Measurements from ENCODE around the gene RNF130. TPM values are rescaled to one million over a fixed set of nuclear protein-coding genes. Genes with fewer than 3 reads are reported as not detected.

The RNF130 gene
- total and polyA plus RNA-seq, 7 donors = 34.3 to 144 (median 64.1) TPM

DNA sequence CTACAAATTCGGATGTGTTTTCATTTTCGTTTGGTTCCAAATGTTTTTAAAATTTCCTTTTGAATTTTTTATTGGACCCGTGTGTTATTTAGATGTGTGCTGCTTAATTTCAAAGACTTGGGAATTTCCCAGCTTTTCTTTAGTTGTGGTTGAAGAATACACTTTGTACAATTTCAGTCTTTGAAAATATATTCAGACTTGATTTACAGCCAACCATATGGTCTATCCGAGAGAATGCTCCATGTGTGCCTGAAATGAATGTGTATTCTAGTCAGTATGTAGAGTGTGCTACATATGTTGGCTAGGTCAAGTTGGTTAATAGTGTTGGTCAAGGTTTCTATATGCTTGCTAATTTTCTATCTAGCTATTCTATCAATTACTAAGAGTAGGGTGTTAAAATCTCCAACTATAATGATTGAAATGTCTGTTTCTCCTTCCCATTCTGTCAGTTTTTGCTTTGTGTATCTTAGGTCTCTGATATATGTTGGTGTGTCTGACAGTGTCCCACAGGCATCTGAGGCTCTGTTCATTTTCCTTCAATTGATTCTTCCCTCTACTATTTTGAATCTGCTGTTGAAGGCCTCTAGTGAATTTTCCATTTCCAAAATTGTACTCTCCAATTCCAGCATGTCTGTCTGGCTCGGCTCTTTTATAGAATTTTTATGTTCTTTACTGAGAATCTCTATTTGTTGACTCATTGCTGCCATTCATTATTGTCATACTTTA lies 36.2 kb downstream of the RNF130 start:
- TF ChIP-seq EP300 (IDR thresholded peaks at IDR 0.05) = no peak
- Histone ChIP-seq H3K4me1 (no peaks in the 10 kb centered on the region), H3K9me3 (peaks cover 0 to 8% (median 2%) of the 10 kb centered on the region in 4 donors), H3K4me3 (no peak overlapping the region), H3K27me3 (no peaks in the 10 kb centered on the region), H3K27ac (no peak overlapping the region), H3K36me3 (peaks cover 0 to 40% (median 13%) of the 10 kb centered on the region in 4 donors)
- intact Hi-C loops (cut with DNase I) = no loop called here
- 93 to 95% methylated on average over 5 of the region's 5 CpGs for WGBS, 2 donors
- no peak for DNase-seq

DNA sequence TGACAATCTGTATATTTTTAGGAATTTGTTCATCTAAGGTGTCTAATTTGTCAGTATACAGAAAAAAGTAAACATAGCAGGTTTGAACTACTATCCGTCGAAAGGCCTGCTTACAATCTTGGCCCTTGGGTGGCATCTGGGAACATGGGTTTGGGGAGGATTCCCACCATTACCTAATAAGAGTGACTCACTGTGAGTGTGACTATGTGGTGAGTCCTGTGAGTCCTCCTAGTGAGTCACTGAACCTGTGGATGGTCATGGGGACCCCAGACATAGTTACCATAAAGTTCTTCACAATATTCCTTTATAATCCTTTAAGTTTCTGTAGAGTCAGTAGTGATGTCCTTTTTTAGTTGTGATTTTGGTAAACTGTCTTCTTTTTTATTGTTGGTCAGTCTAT lies 37.0 kb downstream of the RNF130 start:
- H3K36me3 ChIP-seq = peaks cover 0 to 35% (median 13%) of the 10 kb centered on the region in 4 donors

DNA sequence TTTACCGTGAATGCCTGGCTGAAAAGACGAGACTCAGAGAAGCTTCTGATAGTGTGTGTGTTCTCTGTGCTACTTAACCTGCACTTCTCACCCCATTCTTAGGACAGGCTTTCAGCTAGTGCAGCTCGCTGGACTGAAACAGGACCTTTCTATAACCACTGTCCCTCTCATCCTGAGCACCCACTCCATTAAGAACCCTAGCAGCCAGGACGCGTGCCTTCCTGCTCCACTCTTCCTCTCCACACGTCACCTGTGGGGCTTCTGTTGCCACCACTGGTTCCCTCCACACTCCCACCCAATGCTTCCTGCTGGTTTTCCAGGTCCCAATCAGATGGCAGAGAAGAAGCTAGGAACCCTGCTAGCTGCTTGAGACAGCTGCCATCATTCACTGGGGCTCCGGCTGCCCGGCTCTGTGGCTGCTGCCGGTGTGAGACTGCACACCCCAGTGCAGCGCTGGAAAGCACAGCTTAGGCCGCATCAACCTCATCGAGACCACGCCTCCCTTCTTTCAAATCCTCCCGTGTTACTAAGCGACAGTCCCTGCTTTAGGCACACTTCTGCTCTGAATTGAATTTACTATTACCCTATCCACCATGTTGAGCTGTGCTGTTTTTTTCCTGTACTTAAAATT lies 44.0 kb downstream of the RNF130 start:
- Histone ChIP-seq H3K4me1 (peaks cover 0 to 18% (median 8%) of the 10 kb centered on the region in 4 donors), H3K27me3 (no peaks in the 10 kb centered on the region), H3K4me3 (no peak overlapping the region), H3K9me3 (no peaks in the 10 kb centered on the region), H3K27ac (no peak overlapping the region), H3K36me3 (no peaks in the 10 kb centered on the region)
- intact Hi-C loops (cut with DNase I) = no loop called here
- DNase-seq = no peak
- 87 to 92% methylated on average over 15 of the region's 15 CpGs for WGBS, 2 donors
- TF ChIP-seq POLR2A (IDR thresholded peaks at IDR 0.05) (no peak), EP300 (IDR thresholded peaks at IDR 0.05) (no peak), POLR2AphosphoS5 (IDR thresholded peaks at IDR 0.05) (no peak)
- TF ChIP-seq, protein P1, sequence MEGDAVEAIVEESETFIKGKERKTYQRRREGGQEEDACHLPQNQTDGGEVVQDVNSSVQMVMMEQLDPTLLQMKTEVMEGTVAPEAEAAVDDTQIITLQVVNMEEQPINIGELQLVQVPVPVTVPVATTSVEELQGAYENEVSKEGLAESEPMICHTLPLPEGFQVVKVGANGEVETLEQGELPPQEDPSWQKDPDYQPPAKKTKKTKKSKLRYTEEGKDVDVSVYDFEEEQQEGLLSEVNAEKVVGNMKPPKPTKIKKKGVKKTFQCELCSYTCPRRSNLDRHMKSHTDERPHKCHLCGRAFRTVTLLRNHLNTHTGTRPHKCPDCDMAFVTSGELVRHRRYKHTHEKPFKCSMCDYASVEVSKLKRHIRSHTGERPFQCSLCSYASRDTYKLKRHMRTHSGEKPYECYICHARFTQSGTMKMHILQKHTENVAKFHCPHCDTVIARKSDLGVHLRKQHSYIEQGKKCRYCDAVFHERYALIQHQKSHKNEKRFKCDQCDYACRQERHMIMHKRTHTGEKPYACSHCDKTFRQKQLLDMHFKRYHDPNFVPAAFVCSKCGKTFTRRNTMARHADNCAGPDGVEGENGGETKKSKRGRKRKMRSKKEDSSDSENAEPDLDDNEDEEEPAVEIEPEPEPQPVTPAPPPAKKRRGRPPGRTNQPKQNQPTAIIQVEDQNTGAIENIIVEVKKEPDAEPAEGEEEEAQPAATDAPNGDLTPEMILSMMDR (IDR thresholded peaks at IDR 0.05) = no peak

More for the DNA sequence above, 37.0 kb downstream of the RNF130 start:
- no peak for DNase-seq
- TF ChIP-seq EP300 (IDR thresholded peaks at IDR 0.05) (no peak), POLR2A (IDR thresholded peaks at IDR 0.05) (no peak), POLR2AphosphoS5 (IDR thresholded peaks at IDR 0.05) (no peak)
- TF ChIP-seq, protein P1 (IDR thresholded peaks at IDR 0.05) = no peak
- Histone ChIP-seq H3K9me3 (peaks cover 0 to 8% (median 2%) of the 10 kb centered on the region in 4 donors), H3K27me3 (no peaks in the 10 kb centered on the region), H3K4me1 (no peaks in the 10 kb centered on the region), H3K27ac (no peak overlapping the region), H3K4me3 (no peak overlapping the region)
- intact Hi-C loops (cut with DNase I) = no loop called here
- WGBS, 2 donors = 97 to 99% methylated on average over 2 of the region's 2 CpGs

DNA sequence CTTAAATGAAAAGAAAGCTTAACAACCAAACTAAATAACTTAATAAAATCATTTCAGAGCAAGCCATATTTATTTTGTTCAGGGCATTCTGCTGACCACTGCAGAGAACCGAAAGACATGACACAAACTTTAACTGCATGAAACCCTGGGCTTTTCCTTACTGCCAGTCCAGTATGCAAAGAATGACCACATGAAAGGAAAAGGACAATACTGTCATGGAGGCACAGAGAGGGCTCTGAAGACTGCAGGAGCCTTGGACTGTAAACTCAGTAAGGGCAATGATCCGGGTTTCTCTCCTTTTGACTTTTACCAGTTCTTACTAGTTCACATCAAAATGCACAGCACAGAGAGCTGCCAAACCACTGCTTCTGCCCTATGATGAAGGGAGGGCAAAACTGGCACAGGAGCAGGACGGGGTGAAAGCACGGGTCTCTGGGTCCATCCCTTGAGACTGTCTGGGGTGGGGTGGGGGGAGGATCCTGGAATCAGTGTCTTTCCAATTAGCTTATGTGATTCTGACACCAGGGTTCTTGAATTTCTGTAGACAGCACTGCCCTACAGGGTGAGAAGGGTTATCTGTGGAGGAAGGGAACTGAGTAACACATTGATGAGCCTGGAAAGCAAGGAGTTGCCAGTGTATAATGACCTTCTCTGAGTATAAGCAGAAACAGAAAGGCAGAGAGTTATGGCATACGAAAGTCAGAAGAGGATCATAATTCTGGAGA lies 44.7 kb downstream of the RNF130 start:
- Histone ChIP-seq H3K27me3 (no peaks in the 10 kb centered on the region), H3K4me1 (peaks cover 0 to 18% (median 8%) of the 10 kb centered on the region in 4 donors), H3K4me3 (no peak overlapping the region), H3K27ac (no peak overlapping the region), H3K9me3 (no peaks in the 10 kb centered on the region), H3K36me3 (no peaks in the 10 kb centered on the region)
- DNase-seq = no peak
- intact Hi-C loops (cut with DNase I) = no loop called here
- WGBS, 2 donors = 70 to 76% methylated on average over 5 of the region's 5 CpGs
- TF ChIP-seq POLR2AphosphoS5 (IDR thresholded peaks at IDR 0.05) = no peak
- TF ChIP-seq, protein P1 (IDR thresholded peaks at IDR 0.05) = no peak
- TF ChIP-seq POLR2A (IDR thresholded peaks at IDR 0.05) = no peak
- no peak for TF ChIP-seq EP300 (IDR thresholded peaks at IDR 0.05)

DNA sequence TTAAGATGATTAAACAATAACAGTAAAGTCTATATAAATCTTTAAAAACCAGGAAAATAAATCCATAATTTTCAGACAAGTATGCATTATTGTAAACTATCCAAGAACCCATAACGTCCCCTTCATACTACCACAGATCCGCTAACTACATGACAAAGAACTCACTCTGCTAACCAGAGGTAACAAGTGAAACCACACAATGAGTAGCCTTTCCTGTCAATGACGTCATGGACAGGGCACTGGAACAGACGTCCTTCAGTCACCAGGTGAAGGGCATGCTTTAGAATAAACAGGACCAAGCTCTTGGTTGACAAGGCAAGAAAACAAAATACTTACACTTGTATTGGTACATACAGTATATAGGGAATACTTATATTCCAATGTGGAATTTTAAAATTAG lies 45.2 kb downstream of the RNF130 start:
- H3K27me3 ChIP-seq = no peaks in the 10 kb centered on the region
- no peak for DNase-seq
- peaks cover 0 to 18% (median 8%) of the 10 kb centered on the region in 4 donors for H3K4me1 ChIP-seq
- H3K27ac ChIP-seq = no peak overlapping the region
- H3K36me3 ChIP-seq = no peaks in the 10 kb centered on the region
- intact Hi-C loops (cut with DNase I) = no loop called here
- H3K9me3 ChIP-seq = no peaks in the 10 kb centered on the region
- H3K4me3 ChIP-seq = no peak overlapping the region
- WGBS, 2 donors = 48 to 57% methylated on average over 4 of the region's 4 CpGs
- TF ChIP-seq EP300 (IDR thresholded peaks at IDR 0.05) (no peak), POLR2AphosphoS5 (IDR thresholded peaks at IDR 0.05) (no peak), POLR2A (IDR thresholded peaks at IDR 0.05) (no peak)
- TF ChIP-seq, protein P1 (IDR thresholded peaks at IDR 0.05) = no peak
